NOMO-1 (cell line): ENCODE results near the gene MUS81.

Experiments used
- DNase-seq, 2 experiments: peaks; one replicate each; lab custom pipeline; 2025; ENCODE audit not compliant: unreplicated experiment in 2 of 2; lab: John Stamatoyannopoulos, UW

The MUS81 gene

GRCh38 chr11:65915101-65915820, 55.0 kb downstream of the MUS81 start:
- no peak for DNase-seq

DNA sequence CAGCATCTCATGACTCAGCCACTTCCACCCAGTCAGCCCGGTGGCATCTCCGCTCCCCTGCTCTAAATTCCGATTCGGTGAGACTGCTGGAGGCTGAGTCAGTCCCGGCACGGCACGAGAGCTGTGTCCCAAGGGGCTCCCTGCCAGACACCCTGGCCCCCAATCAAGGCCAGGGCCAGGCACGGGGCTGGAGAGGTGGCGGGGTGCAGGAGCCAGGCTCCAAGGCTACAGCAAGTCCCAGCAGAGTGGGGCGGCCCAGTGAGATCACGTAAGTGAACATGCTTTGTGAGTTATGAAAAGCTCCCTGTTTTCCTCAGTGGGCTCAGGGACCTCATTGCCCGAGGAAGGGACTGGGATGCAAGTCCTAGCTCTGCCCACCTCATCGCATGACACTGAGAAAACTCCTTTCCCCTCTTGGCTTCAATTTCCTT, 55.6 kb downstream of the MUS81 start:
- DNase-seq: no peak
